GM12892 (cell line): Measurements from ENCODE around the gene PALLD.

Experiments
- POLR2A ChIP-seq: IDR thresholded peaks from 2 replicates; pipeline ENCODE4 v1.6.1; 2011; ENCODE audit warnings: low read depth, low read length, control low read depth
- TAF1 ChIP-seq: IDR thresholded peaks from 2 replicates; pipeline ENCODE4 v1.6.1; 2011; ENCODE audit warnings: low read depth, mild to moderate bottlenecking, control low read depth, low read length, borderline replicate concordance

- TF ChIP-seq POLR2A (no peak), TAF1 (no peak)
Measured at GRCh38 chr4:168744021-168744420, 247.2 kb downstream of the PALLD start.
